Trophoblast cell (in vitro differentiated cells and primary cell): ENCODE data around the gene SLC4A2.

Experiments
- DNase-seq, 2 donors: peaks; one replicate each; pipeline ENCODE4 v3.0.0-alpha.2; 2016
- H2AFZ ChIP-seq: 2 replicates; pipeline ENCODE4 v1.6.1; 2013; ENCODE audit warnings: low read length, moderate library complexity, mild to moderate bottlenecking; ENCODE audit not compliant: insufficient read depth, poor library complexity
- H2AK5ac ChIP-seq: 2 replicates; pipeline ENCODE4 v1.6.1; 2013; ENCODE audit warnings: mild to moderate bottlenecking, low read length
- H2BK120ac ChIP-seq: 2 replicates; pipeline ENCODE4 v1.6.1; 2013; ENCODE audit warnings: low read length, mild to moderate bottlenecking, moderate library complexity; ENCODE audit not compliant: insufficient read depth, poor library complexity
- H2BK12ac ChIP-seq: 2 replicates; pipeline ENCODE4 v1.6.1; 2013; ENCODE audit warnings: mild to moderate bottlenecking, low read length, moderate library complexity
- H2BK5ac ChIP-seq: 2 replicates; pipeline ENCODE4 v1.6.1; 2013; ENCODE audit warnings: low read length, low read depth, moderate library complexity, mild to moderate bottlenecking; ENCODE audit not compliant: poor library complexity
- H3K14ac ChIP-seq: 2 replicates; pipeline ENCODE4 v1.6.1; 2013; ENCODE audit warnings: mild to moderate bottlenecking, low read length
- H3K18ac ChIP-seq: 2 replicates; pipeline ENCODE4 v1.6.1; 2013; ENCODE audit warnings: mild to moderate bottlenecking, low read length
- H3K23ac ChIP-seq: 2 replicates; pipeline ENCODE4 v1.6.1; 2013; ENCODE audit warnings: low read length
- H3K27ac ChIP-seq: 2 replicates; pipeline ENCODE4 v1.5.1; 2013; ENCODE audit warnings: low read depth, mild to moderate bottlenecking, inconsistent platforms, low read length, moderate library complexity
- H3K27me3 ChIP-seq: 2 replicates; pipeline ENCODE4 v1.6.1; 2013; ENCODE audit warnings: inconsistent platforms, mild to moderate bottlenecking, low read length, moderate library complexity; ENCODE audit not compliant: insufficient read depth
- H3K36me3 ChIP-seq, 2 experiments: 1 replicate in 1 of 2; 2 replicates in 1 of 2; pipeline ENCODE4 v1.6.1; 2013; ENCODE audit warnings: low read length in 2 of 2, mild to moderate bottlenecking in 2 of 2, moderate library complexity in 1 of 2; ENCODE audit not compliant: insufficient read depth in 2 of 2, control insufficient read depth in 1 of 2
- H3K4ac ChIP-seq: 2 replicates; pipeline ENCODE4 v1.6.1; 2013; ENCODE audit warnings: low read depth, mild to moderate bottlenecking, low read length, moderate library complexity
- H3K4me1 ChIP-seq, 2 experiments: 1 replicate in 1 of 2; 2 replicates in 1 of 2; pipeline ENCODE4 v1.6.1; 2013; ENCODE audit warnings: low read length in 2 of 2, mild to moderate bottlenecking in 2 of 2, moderate library complexity in 1 of 2; ENCODE audit not compliant: insufficient read depth in 2 of 2, control insufficient read depth in 1 of 2
- H3K4me2 ChIP-seq: 2 replicates; pipeline ENCODE4 v1.6.1; 2013; ENCODE audit warnings: inconsistent platforms, mild to moderate bottlenecking, low read length, moderate library complexity
- H3K4me3 ChIP-seq: 2 replicates; pipeline ENCODE4 v1.5.1; 2013; ENCODE audit warnings: mild to moderate bottlenecking, low read depth, low read length, inconsistent platforms
- H3K79me1 ChIP-seq: one replicate; pipeline ENCODE4 v1.6.1; 2013; ENCODE audit warnings: low read length
- H3K79me2 ChIP-seq: 2 replicates; pipeline ENCODE4 v1.6.1; 2013; ENCODE audit warnings: low read length, mild to moderate bottlenecking; ENCODE audit not compliant: control insufficient read depth, insufficient read depth, poor library complexity
- H3K9ac ChIP-seq: 2 replicates; pipeline ENCODE4 v1.6.1; 2013; ENCODE audit warnings: mild to moderate bottlenecking, low read length
- H3K9me3 ChIP-seq: 2 replicates; pipeline ENCODE4 v1.6.1; 2013; ENCODE audit warnings: low read depth, mild to moderate bottlenecking, control low read depth, inconsistent platforms, low read length; ENCODE audit not compliant: insufficient read depth
- H4K12ac ChIP-seq: 2 replicates; pipeline ENCODE4 v1.6.1; 2013; ENCODE audit warnings: low read depth, mild to moderate bottlenecking, low read length, moderate library complexity
- H4K8ac ChIP-seq: 2 replicates; pipeline ENCODE4 v1.6.1; 2013; ENCODE audit warnings: low read depth, mild to moderate bottlenecking, low read length, moderate library complexity
- H4K91ac ChIP-seq: one replicate; pipeline ENCODE4 v1.6.1; 2013; ENCODE audit warnings: low read depth, mild to moderate bottlenecking, low read length, moderate library complexity
- WGBS: extraction: QIAGEN DNeasy Blood & Tissue Kit; methylation state at CpG from one replicate; pipeline ENCODE4 v1.1.7; 2013; ENCODE audit warnings: missing lambda C conversion rate; ENCODE audit not compliant: insufficient read length, insufficient coverage; ENCODE audit errors: extremely low coverage; 5-methylcytosine and 5-hydroxymethylcytosine counted together

The SLC4A2 gene

GRCh38 chr7:151016505-151016904 lies 42.9 kb upstream of the SLC4A2 start:
- Histone ChIP-seq H3K9me3 (peaks cover 4% of the 10 kb centered on the region), H2AK5ac (no peak overlapping the region), H3K27me3 (peaks cover 15% of the 10 kb centered on the region), H4K91ac (no peak overlapping the region), H3K9ac (no peak overlapping the region), H3K18ac (no peak overlapping the region), H3K23ac (no peak overlapping the region), H2AFZ (no peak overlapping the region), H2BK120ac (no peak overlapping the region), H3K79me1 (peaks cover 8% of the 10 kb centered on the region), H3K4me3 (no peak overlapping the region), H4K8ac (no peak overlapping the region), H4K12ac (no peak overlapping the region), H3K4me2 (no peak overlapping the region), H3K36me3 (no peaks in the 10 kb centered on the region), H2BK12ac (peak overlapping the region; percentile 3), H3K79me2 (no peaks in the 10 kb centered on the region), H3K4ac (no peak overlapping the region), H2BK5ac (no peak overlapping the region), H3K27ac (no peak overlapping the region), H3K4me1 (peaks cover 33 to 35% of the 10 kb centered on the region in 2 experiments), H3K14ac (no peak overlapping the region)
- DNase-seq = no peak
- WGBS = no CpG with 5 or more reads among the region's 8 CpGs

DNA sequence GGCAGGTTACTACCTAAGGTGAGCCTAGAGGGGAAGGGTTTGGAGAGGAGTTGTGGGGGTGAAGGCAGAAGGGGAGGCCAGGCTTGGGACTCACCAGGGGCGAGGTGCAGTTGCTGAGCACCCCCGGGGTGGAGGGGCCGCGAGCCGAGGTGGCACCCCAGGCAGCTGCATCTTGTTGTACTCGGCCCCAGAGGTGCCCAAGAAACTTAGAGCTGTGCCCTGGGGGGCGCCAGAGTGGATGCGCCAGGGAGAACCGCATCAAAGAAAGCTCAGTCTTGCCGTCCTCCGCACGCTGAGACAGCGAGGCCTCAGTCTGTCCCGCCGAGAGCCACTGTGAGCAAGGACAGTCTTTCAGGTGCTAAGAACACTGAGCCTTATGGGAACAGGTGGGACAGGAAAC lies 42.4 kb upstream of the SLC4A2 start:
- Histone ChIP-seq H3K9me3 (peaks cover 4% of the 10 kb centered on the region), H3K79me1 (peaks cover 8% of the 10 kb centered on the region), H3K4me2 (no peak overlapping the region), H3K27ac (no peak overlapping the region), H4K8ac (no peak overlapping the region), H3K79me2 (no peaks in the 10 kb centered on the region), H3K18ac (no peak overlapping the region), H2BK5ac (no peak overlapping the region), H3K36me3 (no peaks in the 10 kb centered on the region), H3K14ac (no peak overlapping the region), H3K4me1 (peaks cover 33 to 35% of the 10 kb centered on the region in 2 experiments), H3K4me3 (no peak overlapping the region), H2AFZ (no peak overlapping the region), H4K12ac (no peak overlapping the region), H3K9ac (no peak overlapping the region), H3K27me3 (peaks cover 15% of the 10 kb centered on the region), H3K4ac (no peak overlapping the region), H2BK120ac (no peak overlapping the region), H2BK12ac (peak overlapping the region; percentile 3), H4K91ac (no peak overlapping the region), H3K23ac (no peak overlapping the region), H2AK5ac (no peak overlapping the region)
- no peak for DNase-seq
- WGBS = no CpG with 5 or more reads among the region's 15 CpGs

GRCh38 chr7:151017370-151017952 lies 41.9 kb upstream of the SLC4A2 start:
- no peak overlapping the region for H2AFZ ChIP-seq
- H3K27ac ChIP-seq = no peak overlapping the region
- no peak overlapping the region for H3K14ac ChIP-seq
- no peak overlapping the region for H4K12ac ChIP-seq
- H2BK120ac ChIP-seq = no peak overlapping the region
- H3K79me1 ChIP-seq = peaks cover 8% of the 10 kb centered on the region
- H3K23ac ChIP-seq = no peak overlapping the region
- no CpG with 5 or more reads among the region's 13 CpGs for WGBS
- H4K8ac ChIP-seq = no peak overlapping the region
- H3K79me2 ChIP-seq = no peaks in the 10 kb centered on the region
- peak overlapping the region; percentile 17 for H2BK12ac ChIP-seq
- no peak overlapping the region for H3K9ac ChIP-seq
- H2BK5ac ChIP-seq = no peak overlapping the region
- peaks cover 15% of the 10 kb centered on the region for H3K27me3 ChIP-seq
- no peak overlapping the region for H2AK5ac ChIP-seq
- no peak for DNase-seq
- H3K4me3 ChIP-seq = no peak overlapping the region
- H3K4me2 ChIP-seq = no peak overlapping the region
- no peaks in the 10 kb centered on the region for H3K36me3 ChIP-seq
- H3K18ac ChIP-seq = no peak overlapping the region
- H3K9me3 ChIP-seq = peaks cover 4% of the 10 kb centered on the region
- no peak overlapping the region for H3K4ac ChIP-seq
- H4K91ac ChIP-seq = no peak overlapping the region
- peaks cover 29 to 35% of the 10 kb centered on the region in 2 experiments for H3K4me1 ChIP-seq

- Histone ChIP-seq H3K4me2 (peak overlapping the region; percentile 59), H2AFZ (no peak overlapping the region)
- WGBS = no CpG with 5 or more reads among the region's 34 CpGs
These were observed 41.4 kb upstream of the SLC4A2 start for GRCh38 chr7:151017953-151018420.

More at GRCh38 chr7:151017953-151018420, 41.4 kb upstream of the SLC4A2 start:
- no peaks in the 10 kb centered on the region for H3K36me3 ChIP-seq
- no peak overlapping the region for H2AK5ac ChIP-seq
- no peak overlapping the region for H3K18ac ChIP-seq
- H3K4ac ChIP-seq = no peak overlapping the region
- H3K4me3 ChIP-seq = no peak overlapping the region
- H4K8ac ChIP-seq = peak overlapping the region; percentile 38
- no peak overlapping the region for H2BK5ac ChIP-seq
- H3K4me1 ChIP-seq = peaks cover 27 to 34% of the 10 kb centered on the region in 2 experiments
- DNase-seq = peak; percentile 23 to 56
- peaks cover 7% of the 10 kb centered on the region for H3K79me1 ChIP-seq
- peak overlapping the region; percentile 17 for H2BK12ac ChIP-seq
- H3K14ac ChIP-seq = no peak overlapping the region
- H4K91ac ChIP-seq = no peak overlapping the region
- peak overlapping the region; percentile 21 for H2BK120ac ChIP-seq
- H3K9me3 ChIP-seq = peaks cover 4% of the 10 kb centered on the region
- H4K12ac ChIP-seq = no peak overlapping the region
- H3K9ac ChIP-seq = no peak overlapping the region
- peaks cover 15% of the 10 kb centered on the region for H3K27me3 ChIP-seq
- no peak overlapping the region for H3K27ac ChIP-seq
- no peak overlapping the region for H3K23ac ChIP-seq
- no peaks in the 10 kb centered on the region for H3K79me2 ChIP-seq
